Fibroblast of lung (primary cell): ENCODE data around the gene VPS51. TPM values are rescaled to one million over a fixed set of nuclear protein-coding genes. Genes with fewer than 3 reads are reported as not detected.

Experiments used
- DNase-seq, 2 donors: peaks; one replicate each; pipeline versions ENCODE4 v3.0.0 to v3.0.0-alpha.2; 2010; ENCODE audit warnings: low read depth in 2 of 2
- H2AFZ ChIP-seq: 2 replicates; pipeline ENCODE4 v1.5.1; 2012; ENCODE audit warnings: low read length, control low read depth, inconsistent platforms
- H3K27ac ChIP-seq: 2 replicates; pipeline ENCODE4 v1.5.1; 2011; ENCODE audit warnings: low read length, control low read depth; ENCODE audit not compliant: insufficient read depth
- H3K27me3 ChIP-seq: 2 replicates; pipeline ENCODE4 v1.5.1; 2011; ENCODE audit warnings: mild to moderate bottlenecking, low read length; ENCODE audit not compliant: control insufficient read depth, insufficient read depth
- H3K36me3 ChIP-seq: 2 replicates; pipeline ENCODE4 v1.5.1; 2011; ENCODE audit warnings: low read length; ENCODE audit not compliant: control insufficient read depth, insufficient read depth
- H3K4me1 ChIP-seq: 2 replicates; pipeline ENCODE4 v1.5.1; 2011; ENCODE audit warnings: low read length; ENCODE audit not compliant: control insufficient read depth, insufficient read depth; ENCODE audit errors: extremely low read depth
- H3K4me2 ChIP-seq: 2 replicates; pipeline ENCODE4 v1.5.1; 2011; ENCODE audit warnings: low read length, control low read depth; ENCODE audit not compliant: insufficient read depth; ENCODE audit errors: extremely low read depth
- H3K4me3 ChIP-seq, 4 experiments: fragments of 200-600 bp in 1 of 4; sonication (generic) in 1 of 4; replicated peaks in 1 of 4; 2 replicates each; pipeline ENCODE4 v1.5.1; 2011 to 2016; ENCODE audit warnings: low read length in 4 of 4, low read depth in 3 of 4, mild to moderate bottlenecking in 3 of 4, control low read depth in 2 of 4, inconsistent platforms in 1 of 4, mixed read lengths in 1 of 4; ENCODE audit not compliant: insufficient read depth in 1 of 4; ENCODE audit errors: control extremely low read depth in 1 of 4
- H3K79me2 ChIP-seq: 2 replicates; pipeline ENCODE4 v1.5.1; 2012; ENCODE audit warnings: mild to moderate bottlenecking, low read length, inconsistent platforms; ENCODE audit not compliant: control insufficient read depth, insufficient read depth
- H3K9ac ChIP-seq: 2 replicates; pipeline ENCODE4 v1.5.1; 2011; ENCODE audit warnings: mild to moderate bottlenecking, low read length, control low read depth; ENCODE audit not compliant: insufficient read depth
- H3K9me3 ChIP-seq: 2 replicates; pipeline ENCODE4 v1.5.1; 2012; ENCODE audit warnings: low read depth, low read length; ENCODE audit not compliant: control insufficient read depth, insufficient read depth
- H4K20me1 ChIP-seq: 2 replicates; pipeline ENCODE4 v1.5.1; 2011; ENCODE audit warnings: low read length; ENCODE audit not compliant: control insufficient read depth, insufficient read depth; ENCODE audit errors: extremely low read depth
- EZH2 ChIP-seq: IDR thresholded peaks from 2 replicates; pipeline ENCODE4 v1.5.1; 2012; ENCODE audit warnings: low read length, control low read depth, mild to moderate bottlenecking; ENCODE audit errors: missing control alignments
- polyA plus RNA-seq, 2 donors: library from polyadenylated mRNA; depleted of rRNA in 1 of 2; stranded (reverse) in 1 of 2; unstranded in 1 of 2; fragments of >200 nt; gene quantifications; 2 replicates each; pipeline ENCODE4 v1.2.1, GENCODE V29; 2011 to 2012; ENCODE audit warnings: missing spikeins in 1 of 2
- total RNA-seq: library from RNA; depleted of rRNA; stranded (reverse); fragments of >200 nt; gene quantifications from 2 replicates; pipeline ENCODE4 v1.2.1, GENCODE V29; 2014
- TF ChIP-seq, protein P1 (sequence below), 2 donors: IDR thresholded peaks in 1 of 2; conservative IDR thresholded peaks in 1 of 2; 1 replicate in 1 of 2; 2 replicates in 1 of 2; pipeline ENCODE4 v1.5.1; 2011 to 2012; ENCODE audit warnings: low read length in 2 of 2, control low read depth in 1 of 2, inconsistent platforms in 1 of 2, low read depth in 1 of 2, mild to moderate bottlenecking in 1 of 2

Gene VPS51
- total and polyA plus RNA-seq, 2 donors (not counting 1 experiment from before 2014, with no cell fraction given), result 22.0 to 144 TPM

- no peak overlapping the region for H3K4me3 ChIP-seq
- no peak overlapping the region for H3K4me2 ChIP-seq
- peaks cover 21% of the 10 kb centered on the region for H3K36me3 ChIP-seq
- no peak overlapping the region for H3K9ac ChIP-seq
- no peaks in the 10 kb centered on the region for H3K27me3 ChIP-seq
- H3K27ac ChIP-seq, result no peak overlapping the region
- H4K20me1 ChIP-seq, result no peaks in the 10 kb centered on the region
- no peak for TF ChIP-seq EZH2
- TF ChIP-seq, protein P1, sequence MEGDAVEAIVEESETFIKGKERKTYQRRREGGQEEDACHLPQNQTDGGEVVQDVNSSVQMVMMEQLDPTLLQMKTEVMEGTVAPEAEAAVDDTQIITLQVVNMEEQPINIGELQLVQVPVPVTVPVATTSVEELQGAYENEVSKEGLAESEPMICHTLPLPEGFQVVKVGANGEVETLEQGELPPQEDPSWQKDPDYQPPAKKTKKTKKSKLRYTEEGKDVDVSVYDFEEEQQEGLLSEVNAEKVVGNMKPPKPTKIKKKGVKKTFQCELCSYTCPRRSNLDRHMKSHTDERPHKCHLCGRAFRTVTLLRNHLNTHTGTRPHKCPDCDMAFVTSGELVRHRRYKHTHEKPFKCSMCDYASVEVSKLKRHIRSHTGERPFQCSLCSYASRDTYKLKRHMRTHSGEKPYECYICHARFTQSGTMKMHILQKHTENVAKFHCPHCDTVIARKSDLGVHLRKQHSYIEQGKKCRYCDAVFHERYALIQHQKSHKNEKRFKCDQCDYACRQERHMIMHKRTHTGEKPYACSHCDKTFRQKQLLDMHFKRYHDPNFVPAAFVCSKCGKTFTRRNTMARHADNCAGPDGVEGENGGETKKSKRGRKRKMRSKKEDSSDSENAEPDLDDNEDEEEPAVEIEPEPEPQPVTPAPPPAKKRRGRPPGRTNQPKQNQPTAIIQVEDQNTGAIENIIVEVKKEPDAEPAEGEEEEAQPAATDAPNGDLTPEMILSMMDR (conservative IDR thresholded peaks at IDR 0.05 in 1 of 2, IDR thresholded peaks at IDR 0.05 in 1 of 2; ENCODE audit: low read depth in 1 of 2, low read length in 2 of 2), result no peak
- no peak overlapping the region for H2AFZ ChIP-seq
- H3K9me3 ChIP-seq, result no peaks in the 10 kb centered on the region
- peaks cover 27% of the 10 kb centered on the region for H3K79me2 ChIP-seq
- H3K4me1 ChIP-seq, result peaks cover 11% of the 10 kb centered on the region
- no peak for DNase-seq
Observed at GRCh38 chr11:65087216-65087615, 8.8 kb upstream of the VPS51 start.

- H3K4me1 ChIP-seq, result peaks cover 8% of the 10 kb centered on the region
- TF ChIP-seq EZH2, result no peak
- TF ChIP-seq, protein P1 (conservative IDR thresholded peaks at IDR 0.05 in 1 of 2, IDR thresholded peaks at IDR 0.05 in 1 of 2; ENCODE audit: low read depth in 1 of 2, low read length in 2 of 2), result no peak
- peaks cover 21% of the 10 kb centered on the region for H3K36me3 ChIP-seq
- no peaks in the 10 kb centered on the region for H4K20me1 ChIP-seq
- H3K79me2 ChIP-seq, result peaks cover 23% of the 10 kb centered on the region
- DNase-seq, result no peak
- H3K4me3 ChIP-seq, result no peak overlapping the region
- H3K27ac ChIP-seq, result no peak overlapping the region
- H3K27me3 ChIP-seq, result no peaks in the 10 kb centered on the region
- no peak overlapping the region for H2AFZ ChIP-seq
- H3K4me2 ChIP-seq, result no peak overlapping the region
- no peak overlapping the region for H3K9ac ChIP-seq
- no peaks in the 10 kb centered on the region for H3K9me3 ChIP-seq
Observed at GRCh38 chr11:65087827-65088226, 8.2 kb upstream of the VPS51 start.

DNA sequence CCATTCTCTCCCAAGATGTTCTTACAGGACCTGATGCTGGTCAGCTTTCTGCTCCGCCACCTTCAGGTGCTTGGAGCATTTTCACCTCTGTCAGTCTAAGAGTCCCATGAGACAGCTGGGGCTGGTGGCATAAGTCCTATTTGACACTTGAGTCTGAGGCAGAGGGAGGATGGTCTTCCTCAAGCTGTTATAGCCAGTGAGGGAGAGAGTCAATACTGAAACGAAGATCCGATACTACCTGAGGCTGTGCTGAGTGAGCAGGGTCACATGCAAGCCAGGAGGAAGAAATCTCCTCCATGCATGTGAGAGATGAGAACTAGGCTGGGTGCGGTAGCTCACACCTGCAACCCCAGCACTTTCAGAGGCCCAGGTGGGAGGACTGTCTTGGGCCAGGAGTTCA, 6.4 kb upstream of the VPS51 start:
- Histone ChIP-seq H3K9ac (no peak overlapping the region), H2AFZ (no peak overlapping the region), H3K27ac (no peak overlapping the region), H3K4me2 (no peak overlapping the region), H3K79me2 (peaks cover 11% of the 10 kb centered on the region), H4K20me1 (no peaks in the 10 kb centered on the region), H3K27me3 (no peaks in the 10 kb centered on the region), H3K4me1 (peaks cover 4% of the 10 kb centered on the region), H3K36me3 (peaks cover 21% of the 10 kb centered on the region), H3K4me3 (no peak overlapping the region), H3K9me3 (no peaks in the 10 kb centered on the region)
- no peak for TF ChIP-seq EZH2
- TF ChIP-seq, protein P1 (conservative IDR thresholded peaks at IDR 0.05 in 1 of 2, IDR thresholded peaks at IDR 0.05 in 1 of 2; ENCODE audit: low read depth in 1 of 2, low read length in 2 of 2), result no peak
- DNase-seq, result no peak
